ENCODE measurements around the gene TMEM248.
"Not testable (repeated sequence)": the region's sequence is repeated elsewhere in the genome, so short reads cannot be mapped to it uniquely, and the experiment has no call there.

The TMEM248 gene

GRCh38 chr7:66877577-66878300, 43.3 kb upstream of the TMEM248 start:
- TF ChIP-seq ZFP3 (CRISPR knock-in tag; IDR thresholded peaks at IDR 0.05) = no peak
- no peak for ATAC-seq

- ATAC-seq = not testable (repeated sequence)
Observed at GRCh38 chr7:66878301-66878685, 42.7 kb upstream of the TMEM248 start.

- TF ChIP-seq CREB5 (CRISPR knock-in tag; IDR thresholded peaks at IDR 0.05; ENCODE audit: low read depth) (no peak), OSR1 (CRISPR knock-in tag; IDR thresholded peaks at IDR 0.05) (no peak), ZFP30 (CRISPR knock-in tag; IDR thresholded peaks at IDR 0.05) (no peak), ZNF8 (CRISPR knock-in tag; IDR thresholded peaks at IDR 0.05) (no peak), SNAI2 (CRISPR knock-in tag; IDR thresholded peaks at IDR 0.05) (no peak)
- ATAC-seq = no peak
Observed at GRCh38 chr7:66880053-66880452, 41.0 kb upstream of the TMEM248 start.

- not testable (repeated sequence) for ATAC-seq
Observed at GRCh38 chr7:66880577-66880976, 40.4 kb upstream of the TMEM248 start.

- TF ChIP-seq SNAI2 (CRISPR knock-in tag; IDR thresholded peaks at IDR 0.05) (no peak), GLIS3 (CRISPR knock-in tag; IDR thresholded peaks at IDR 0.05) (no peak), PPARA (CRISPR knock-in tag; IDR thresholded peaks at IDR 0.05; ENCODE audit: borderline replicate concordance) (no peak), ARNTL (CRISPR knock-in tag; IDR thresholded peaks at IDR 0.05; ENCODE audit: borderline replicate concordance, low read depth) (no peak), ZFP3 (CRISPR knock-in tag; IDR thresholded peaks at IDR 0.05) (no peak), ZNF8 (CRISPR knock-in tag; IDR thresholded peaks at IDR 0.05) (no peak), TOX (CRISPR knock-in tag; IDR thresholded peaks at IDR 0.05; ENCODE audit: borderline replicate concordance) (no peak), ESRRG (CRISPR knock-in tag; IDR thresholded peaks at IDR 0.05) (no peak), OSR1 (CRISPR knock-in tag; IDR thresholded peaks at IDR 0.05) (no peak), BACH2 (CRISPR knock-in tag; IDR thresholded peaks at IDR 0.05; ENCODE audit: borderline replicate concordance) (no peak), ZNF565 (CRISPR knock-in tag; conservative IDR thresholded peaks at IDR 0.05; ENCODE audit: low read depth) (no peak), PATZ1 (CRISPR knock-in tag; IDR thresholded peaks at IDR 0.05; ENCODE audit: borderline replicate concordance) (no peak), TSHZ2 (CRISPR knock-in tag; IDR thresholded peaks at IDR 0.05) (no peak), ZFP30 (CRISPR knock-in tag; IDR thresholded peaks at IDR 0.05) (no peak), RARB (CRISPR knock-in tag; IDR thresholded peaks at IDR 0.05) (no peak)
- ATAC-seq = peak; percentile 51; the same call in 2 of the 3 replicates
Observed at GRCh38 chr7:66883716-66884115, 37.3 kb upstream of the TMEM248 start.

- ATAC-seq = not testable (repeated sequence)
Observed at GRCh38 chr7:66884556-66884955, 36.5 kb upstream of the TMEM248 start.

GRCh38 chr7:66886152-66886551, 34.9 kb upstream of the TMEM248 start:
- TF ChIP-seq ZFP30 (CRISPR knock-in tag; IDR thresholded peaks at IDR 0.05) (no peak), CREB5 (CRISPR knock-in tag; IDR thresholded peaks at IDR 0.05; ENCODE audit: low read depth) (no peak), TSHZ2 (CRISPR knock-in tag; IDR thresholded peaks at IDR 0.05) (no peak), ZNF70 (CRISPR knock-in tag; IDR thresholded peaks at IDR 0.05) (no peak), PPARA (CRISPR knock-in tag; IDR thresholded peaks at IDR 0.05; ENCODE audit: borderline replicate concordance) (no peak), ZNF8 (CRISPR knock-in tag; IDR thresholded peaks at IDR 0.05) (no peak)
- ATAC-seq = no peak

- not testable (repeated sequence) for ATAC-seq
Observed at GRCh38 chr7:66888223-66888622, 32.8 kb upstream of the TMEM248 start.
